NT2/D1 (cell line): ENCODE data around the gene KCNK6.

Experiments
- SUZ12 ChIP-seq: IDR thresholded peaks from 2 replicates; pipeline ENCODE4 v1.6.1; 2011; ENCODE audit not compliant: insufficient read length, insufficient read depth; ENCODE audit errors: extremely low read depth
- ZNF274 ChIP-seq: IDR thresholded peaks from 2 replicates; pipeline ENCODE4 v1.6.1; 2011; ENCODE audit warnings: mild to moderate bottlenecking, low read depth, low read length

DNA sequence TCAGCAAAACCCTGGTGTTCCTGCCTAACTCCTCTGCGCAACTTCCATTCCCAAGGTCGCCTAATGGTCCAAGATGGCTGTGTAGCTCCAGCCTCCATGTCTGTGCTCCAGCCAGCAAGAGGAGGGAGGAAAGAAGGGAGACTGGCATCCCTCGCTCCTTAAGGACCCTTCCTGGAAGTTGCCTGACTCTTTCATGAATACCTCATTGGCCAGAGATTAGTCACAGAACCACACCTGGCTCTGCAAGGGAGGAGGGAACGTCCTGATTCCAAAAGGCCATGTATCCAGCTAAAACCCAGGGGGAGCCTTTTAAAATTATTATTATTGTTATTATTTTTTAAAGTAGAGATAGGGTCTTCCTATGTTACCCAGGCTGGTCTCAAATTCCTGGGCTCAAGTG is 4.8 kb downstream of the KCNK6 start:
- TF ChIP-seq ZNF274 (no peak), SUZ12 (no peak)
